GM19397 (cell line): ENCODE data around the gene CYP11A1.

Experiments used
- ATAC-seq: cut with Tn5 transposase; IDR thresholded peaks from one replicate; pipeline ENCODE4 v1.9.1; 2021; ENCODE audit warnings: mild to moderate bottlenecking, moderate library complexity; ENCODE audit not compliant: unreplicated experiment

Gene CYP11A1

GRCh38 chr15:74367296-74367854 is at the start of gene CYP11A1:
CYP11A1 (minus strand) TSS chr15:74367646; CDS start chr15:74367585, 61 bp downstream.
- ATAC-seq, result no peak

DNA sequence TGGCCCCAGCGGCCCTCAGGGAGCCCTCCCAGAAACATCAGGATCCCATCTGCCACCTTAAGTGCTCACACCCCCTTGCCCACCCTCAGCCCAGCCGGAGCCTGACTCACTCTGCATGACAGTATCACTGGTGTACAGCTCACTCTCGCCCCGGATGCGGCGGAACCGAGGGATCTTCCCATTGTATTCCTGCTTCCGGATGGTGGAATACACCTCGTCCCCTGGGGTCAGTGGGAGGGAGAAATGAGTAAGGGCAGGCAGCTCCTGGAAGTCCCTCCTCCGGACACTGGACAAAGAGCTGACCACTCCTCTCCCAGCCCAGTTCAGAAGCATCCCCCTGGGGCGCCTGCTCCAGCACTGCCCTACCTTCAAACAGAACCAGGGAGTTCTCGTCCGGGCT is 49.8 kb upstream of the CYP11A1 start:
- no peak for ATAC-seq

DNA sequence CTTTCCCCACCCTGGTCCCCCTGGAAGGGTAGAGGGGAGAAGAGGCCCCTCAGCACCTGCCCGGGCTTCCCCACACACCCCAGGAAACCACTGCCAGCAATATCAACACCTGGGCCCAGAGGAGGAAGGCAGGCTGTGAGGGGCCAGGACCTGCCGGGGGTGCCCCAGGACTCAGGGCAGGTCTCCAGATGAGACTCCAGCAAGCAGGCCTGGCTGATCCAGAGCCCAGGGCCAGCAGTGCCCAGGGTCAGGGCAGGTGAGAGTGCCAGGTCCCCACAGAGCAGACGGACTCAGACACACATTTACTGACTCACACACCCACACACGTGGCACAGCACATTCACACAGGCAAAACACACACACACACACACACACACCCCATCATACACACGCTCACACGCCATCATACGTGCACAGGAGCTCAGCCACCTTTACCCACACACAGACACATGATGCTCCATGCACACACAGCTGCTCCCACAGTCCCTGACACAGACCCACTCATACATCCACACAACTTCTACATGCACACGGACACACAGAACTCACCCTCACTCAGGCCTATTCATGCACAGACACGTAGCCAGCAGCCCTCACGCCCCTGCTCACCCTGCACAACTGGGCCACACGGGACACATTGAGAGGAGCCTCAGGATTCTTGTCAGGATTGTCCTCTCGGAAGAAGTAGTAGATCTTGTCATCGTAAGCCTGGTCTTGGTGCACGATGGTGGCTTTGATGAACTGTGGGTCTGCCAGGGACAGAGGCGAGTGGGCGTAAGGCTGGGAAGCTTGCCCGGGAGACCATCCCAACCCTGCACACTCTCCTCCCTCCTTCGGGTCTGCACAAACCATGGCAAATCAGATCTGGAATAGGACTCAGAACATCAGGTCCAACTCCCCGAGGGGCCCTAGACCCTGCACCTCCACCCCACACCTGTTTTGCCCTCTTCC is 48.8 kb upstream of the CYP11A1 start:
- no peak for ATAC-seq

DNA sequence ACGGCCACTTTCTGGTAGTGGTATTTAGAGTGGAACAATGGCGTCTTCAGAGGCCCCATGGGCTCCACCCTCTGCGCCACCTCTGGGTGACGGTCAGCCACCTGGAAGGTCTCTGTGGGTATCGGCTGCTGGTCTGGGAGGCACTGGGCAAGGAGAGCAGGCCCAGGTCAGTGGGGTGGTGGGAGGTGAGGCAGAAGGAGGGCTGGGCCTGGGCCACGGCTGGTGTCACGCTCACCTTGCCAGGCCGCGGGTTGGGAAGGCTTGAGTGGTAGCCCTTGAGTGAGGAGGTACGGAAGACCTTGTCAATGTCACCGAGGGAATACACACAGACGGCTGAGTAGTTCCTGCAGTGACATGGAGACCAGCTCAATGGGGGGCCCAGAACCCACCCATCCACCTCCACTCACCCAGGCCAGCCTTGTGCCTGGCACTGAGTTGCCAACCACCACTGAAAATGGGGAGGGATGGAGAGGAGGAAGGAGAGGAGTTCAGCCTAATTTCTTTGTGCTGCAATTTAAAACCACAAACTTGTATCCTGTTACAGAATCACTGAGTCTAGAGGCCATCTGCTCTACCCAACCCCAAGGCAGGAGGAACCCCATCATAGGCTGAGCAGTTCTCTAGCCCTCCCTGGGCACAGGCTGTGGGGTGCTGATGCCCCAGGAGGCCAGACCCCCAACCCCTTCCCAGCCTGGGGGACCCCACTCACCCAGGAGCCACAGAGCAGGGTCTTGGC is 47.3 kb upstream of the CYP11A1 start:
- no peak for ATAC-seq

GRCh38 chr15:74414081-74414580 is 46.7 kb upstream of the CYP11A1 start:
- ATAC-seq, result no peak

- no peak for ATAC-seq
Observed at GRCh38 chr15:74413350-74414080, 46.1 kb upstream of the CYP11A1 start.

GRCh38 chr15:74412159-74412558 is 44.7 kb upstream of the CYP11A1 start:
- ATAC-seq, result no peak

- ATAC-seq, result no peak
Observed at GRCh38 chr15:74411686-74412085, 44.2 kb upstream of the CYP11A1 start.

DNA sequence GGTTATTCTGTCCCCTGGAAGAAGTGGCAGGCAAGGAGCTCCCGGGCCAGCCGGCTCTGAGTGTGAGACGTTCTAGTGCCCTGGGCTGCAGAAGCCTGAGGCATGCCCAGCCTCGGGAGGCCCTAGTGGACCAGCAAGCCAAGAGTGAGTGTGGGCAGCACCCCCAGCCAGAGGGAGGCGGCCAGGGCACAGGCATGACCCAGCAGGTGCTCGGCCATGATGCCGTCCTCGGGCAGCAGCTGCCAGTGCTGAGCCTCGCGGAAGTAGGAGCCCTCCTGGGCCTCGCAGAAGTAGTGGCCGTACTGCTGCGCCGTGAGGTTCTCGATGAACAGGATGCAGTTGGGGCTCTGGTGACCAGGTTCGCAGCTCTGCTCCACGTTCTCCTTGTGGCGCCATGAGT is 43.1 kb upstream of the CYP11A1 start:
- no peak for ATAC-seq

- ATAC-seq, result no peak
Observed at GRCh38 chr15:74409225-74409624, 41.8 kb upstream of the CYP11A1 start.

DNA sequence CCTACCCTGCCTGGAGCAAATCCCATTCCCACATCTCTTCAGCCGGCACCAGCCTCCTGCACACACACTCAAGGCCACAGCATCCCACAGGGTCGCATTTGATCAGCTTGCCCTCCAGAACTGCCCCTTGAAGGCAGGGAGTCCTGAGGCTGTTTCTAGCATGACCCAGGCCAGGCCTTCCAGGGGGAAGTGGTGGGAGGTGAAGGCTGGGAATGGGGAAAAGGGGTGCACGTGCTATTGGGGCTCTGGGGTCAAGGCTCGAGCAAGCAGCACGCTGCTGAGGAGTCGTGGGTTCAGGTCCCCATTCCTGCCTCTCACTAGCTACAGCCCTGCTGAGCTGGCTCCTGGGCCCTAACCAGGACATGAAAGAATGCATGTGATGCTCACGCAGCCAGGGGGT is 41.4 kb upstream of the CYP11A1 start:
- ATAC-seq, result no peak

GRCh38 chr15:74408385-74408784 is 40.9 kb upstream of the CYP11A1 start:
- ATAC-seq, result no peak

- ATAC-seq, result no peak
Observed at GRCh38 chr15:74406992-74407705, 39.7 kb upstream of the CYP11A1 start.

DNA sequence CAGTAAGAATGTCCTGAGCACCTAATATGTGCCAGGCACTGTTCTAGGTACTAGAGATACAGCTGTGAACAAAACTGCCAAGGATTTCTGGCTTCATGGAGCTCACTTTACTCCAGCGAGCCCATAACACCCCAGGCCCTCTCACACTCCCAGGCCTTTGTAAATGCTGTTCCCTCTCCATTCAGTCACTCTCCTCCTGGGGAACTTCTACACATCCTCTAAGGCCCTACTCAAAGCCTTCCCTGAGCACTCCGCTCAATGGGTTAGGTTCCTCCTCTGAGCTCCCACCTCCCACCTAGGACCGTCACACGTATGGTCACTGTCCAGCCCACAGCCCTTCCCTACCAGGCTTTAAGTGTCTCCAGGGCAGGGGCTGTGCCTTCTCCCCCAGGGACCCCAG is 39.1 kb upstream of the CYP11A1 start:
- no peak for ATAC-seq

DNA sequence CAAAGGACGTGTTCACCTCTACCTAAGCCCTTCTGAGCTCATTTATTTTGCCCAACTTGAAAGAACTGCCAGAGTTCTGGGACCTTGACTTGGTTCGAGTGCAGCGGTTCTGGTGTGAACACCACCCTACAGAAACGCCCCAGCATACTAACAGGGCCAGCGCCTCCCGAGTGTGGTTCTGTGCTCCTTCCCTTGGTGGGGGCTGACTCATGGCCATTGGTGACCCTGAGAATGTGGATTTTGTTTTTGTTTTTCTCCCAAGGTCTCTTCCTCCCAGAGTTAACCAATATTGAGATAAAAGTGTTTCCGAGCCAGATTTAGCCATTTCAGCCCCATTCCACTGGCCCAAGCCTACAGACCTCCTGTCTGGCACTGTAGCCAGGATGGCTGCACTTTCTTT is 38.4 kb upstream of the CYP11A1 start:
- ATAC-seq, result no peak

GRCh38 chr15:74403991-74404563 is 36.6 kb upstream of the CYP11A1 start:
- peak; percentile 38 for ATAC-seq

GRCh38 chr15:74403588-74403919 is 36.1 kb upstream of the CYP11A1 start:
- ATAC-seq, result no peak

- no peak for ATAC-seq
Observed at GRCh38 chr15:74402873-74403587, 35.6 kb upstream of the CYP11A1 start.

DNA sequence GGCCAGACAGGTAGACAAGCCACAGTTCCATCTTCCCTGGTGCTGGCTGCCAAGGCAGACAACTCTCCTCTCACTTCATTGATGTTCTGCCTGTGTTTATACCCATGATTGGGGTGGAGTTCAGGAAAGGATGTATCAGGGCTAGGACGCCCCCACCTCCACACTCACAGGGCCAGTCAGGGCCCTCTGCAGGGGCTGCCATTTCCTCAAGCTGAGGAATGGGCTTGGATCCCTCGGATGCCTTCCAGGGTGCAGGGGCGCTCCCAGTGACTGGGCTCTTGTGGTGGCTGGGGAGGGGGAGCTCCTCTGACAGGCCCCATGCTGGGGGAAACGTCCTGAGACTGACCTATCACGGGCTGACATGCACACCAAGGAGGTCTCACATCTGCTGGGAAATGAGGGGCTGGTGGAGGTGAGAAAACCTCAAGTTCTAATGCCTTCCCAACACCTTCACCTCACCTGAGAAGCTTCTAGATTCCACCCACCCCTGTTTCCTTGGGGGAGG is 34.9 kb upstream of the CYP11A1 start:
- ATAC-seq, result no peak
